Astrocyte of the spinal cord (primary cell): ENCODE results near the gene ZNF292.

ENCODE experiments used
- DNase-seq: peaks from one replicate; pipeline ENCODE4 v3.0.0; 2011; ENCODE audit warnings: low read depth, low spot score
- H3K4me3 ChIP-seq: 2 replicates; pipeline ENCODE4 v1.5.1; 2011; ENCODE audit warnings: low read depth, mild to moderate bottlenecking, low read length, moderate library complexity
- in situ Hi-C: cut with HindIII; loops from 2 replicates; pipeline ENCODE4 v1.10.0; 2017; ENCODE audit warnings: low sequenced_read_pairs
- TF ChIP-seq, protein P1 (sequence below): IDR thresholded peaks from 2 replicates; pipeline ENCODE4 v1.5.1; 2012; ENCODE audit warnings: low read depth, mild to moderate bottlenecking, low read length, inconsistent platforms

Gene ZNF292

DNA sequence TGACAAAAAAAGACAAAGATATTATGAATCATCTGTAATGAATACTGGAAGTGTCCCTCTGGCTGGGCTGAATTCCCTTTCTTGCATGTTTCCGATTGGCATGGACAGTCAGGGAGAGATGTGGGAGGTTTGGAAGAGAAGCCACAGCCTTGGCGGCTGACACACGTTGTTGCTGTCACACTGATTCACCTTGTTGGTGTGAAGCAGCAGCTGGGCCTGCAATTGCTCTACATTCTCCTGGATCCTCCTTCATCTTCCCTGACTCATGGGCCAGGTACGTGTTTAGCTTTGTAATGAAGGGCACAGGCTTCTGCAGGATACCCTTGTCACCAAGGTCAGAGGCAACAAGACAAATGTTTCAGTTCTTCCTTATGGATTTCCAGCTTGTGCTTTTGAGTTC, 153.6 kb downstream of the ZNF292 start:
- DNase-seq, result no peak
- in situ Hi-C loops, result no loop called here
- no peak overlapping the region for H3K4me3 ChIP-seq
- TF ChIP-seq, protein P1, sequence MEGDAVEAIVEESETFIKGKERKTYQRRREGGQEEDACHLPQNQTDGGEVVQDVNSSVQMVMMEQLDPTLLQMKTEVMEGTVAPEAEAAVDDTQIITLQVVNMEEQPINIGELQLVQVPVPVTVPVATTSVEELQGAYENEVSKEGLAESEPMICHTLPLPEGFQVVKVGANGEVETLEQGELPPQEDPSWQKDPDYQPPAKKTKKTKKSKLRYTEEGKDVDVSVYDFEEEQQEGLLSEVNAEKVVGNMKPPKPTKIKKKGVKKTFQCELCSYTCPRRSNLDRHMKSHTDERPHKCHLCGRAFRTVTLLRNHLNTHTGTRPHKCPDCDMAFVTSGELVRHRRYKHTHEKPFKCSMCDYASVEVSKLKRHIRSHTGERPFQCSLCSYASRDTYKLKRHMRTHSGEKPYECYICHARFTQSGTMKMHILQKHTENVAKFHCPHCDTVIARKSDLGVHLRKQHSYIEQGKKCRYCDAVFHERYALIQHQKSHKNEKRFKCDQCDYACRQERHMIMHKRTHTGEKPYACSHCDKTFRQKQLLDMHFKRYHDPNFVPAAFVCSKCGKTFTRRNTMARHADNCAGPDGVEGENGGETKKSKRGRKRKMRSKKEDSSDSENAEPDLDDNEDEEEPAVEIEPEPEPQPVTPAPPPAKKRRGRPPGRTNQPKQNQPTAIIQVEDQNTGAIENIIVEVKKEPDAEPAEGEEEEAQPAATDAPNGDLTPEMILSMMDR, result no peak

DNA sequence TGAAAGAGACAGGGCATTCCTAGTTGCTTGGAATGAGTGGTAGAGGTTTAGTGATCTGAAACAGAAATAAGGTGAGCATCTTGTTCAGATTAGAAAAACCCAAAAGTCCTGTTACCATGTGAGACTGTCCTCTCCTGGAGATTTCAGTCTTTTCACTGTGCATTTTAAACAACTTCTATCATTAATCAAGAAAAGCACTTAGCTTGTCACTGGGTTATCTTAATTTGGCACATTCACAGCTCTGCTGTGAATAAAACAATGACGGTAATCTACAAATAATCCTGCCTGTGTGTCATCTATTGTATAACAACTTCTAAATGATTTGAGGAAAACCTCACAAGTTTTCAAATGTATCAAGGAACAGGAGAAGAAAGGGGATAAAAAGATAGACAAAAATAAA, 157.5 kb downstream of the ZNF292 start:
- H3K4me3 ChIP-seq, result no peak overlapping the region
- in situ Hi-C loops, result no loop called here
- no peak for DNase-seq
- TF ChIP-seq, protein P1, result no peak
